IgD-negative memory B cell (primary cell): Measurements from ENCODE around the gene TEAD1. TPM values are rescaled to one million over a fixed set of nuclear protein-coding genes. Genes with fewer than 3 reads are reported as not detected.

ENCODE experiments used
- H3K27ac Mint-ChIP-seq, 3 donors: one replicate each; pipeline ENCODE4 v1.8.0; 2020 to 2022; ENCODE audit warnings: mild to moderate bottlenecking in 3 of 3, mixed read lengths in 3 of 3, moderate library complexity in 1 of 3
- H3K27me3 Mint-ChIP-seq: one replicate; pipeline ENCODE4 v1.8.0; 2021; ENCODE audit warnings: mixed read lengths
- H3K36me3 Mint-ChIP-seq: one replicate; pipeline ENCODE4 v1.8.0; 2020; ENCODE audit warnings: mild to moderate bottlenecking, mixed read lengths
- H3K4me1 Mint-ChIP-seq, 3 donors: one replicate each; pipeline ENCODE4 v1.8.0; 2020 to 2022; ENCODE audit warnings: mixed read lengths in 3 of 3, mild to moderate bottlenecking in 1 of 3
- H3K4me3 Mint-ChIP-seq, 4 donors: one replicate each; pipeline ENCODE4 v1.8.0; 2020 to 2022; ENCODE audit warnings: mild to moderate bottlenecking in 4 of 4, mixed read lengths in 4 of 4, moderate library complexity in 3 of 4
- H3K9me3 Mint-ChIP-seq, 3 donors: one replicate each; pipeline ENCODE4 v1.8.0; 2020 to 2021; ENCODE audit warnings: mixed read lengths in 3 of 3, mild to moderate bottlenecking in 1 of 3
- polyA plus RNA-seq: library from polyadenylated mRNA; unstranded; fragments of 300-500 nt; fragmentation: Illumina TruSeq; gene quantifications from one replicate; pipeline ENCODE4 v1.2.3, GENCODE V29; 2021

Gene TEAD1
- polyA plus RNA-seq, 1 donor from 2014 or later, result not detected

GRCh38 chr11:12902791-12903486 lies 228.7 kb downstream of the TEAD1 start:
- Mint-ChIP-seq H3K9me3 (peaks cover 0 to 1% (median 0%) of the 10 kb centered on the region in 3 donors), H3K27ac (no peak overlapping the region)

GRCh38 chr11:12905435-12905834 lies 231.2 kb downstream of the TEAD1 start:
- Mint-ChIP-seq H3K27ac (no peak overlapping the region), H3K9me3 (peaks cover 0 to 3% (median 0%) of the 10 kb centered on the region in 3 donors), H3K36me3 (peaks cover 3% of the 10 kb centered on the region), H3K4me3 (no peak overlapping the region), H3K27me3 (peaks cover 1% of the 10 kb centered on the region), H3K4me1 (peaks cover 0 to 2% (median 0%) of the 10 kb centered on the region in 3 donors)

More at GRCh38 chr11:12902791-12903486, 228.7 kb downstream of the TEAD1 start:
- H3K4me3 Mint-ChIP-seq, result no peak overlapping the region
- H3K36me3 Mint-ChIP-seq, result peaks cover 3% of the 10 kb centered on the region
- peaks cover 1% of the 10 kb centered on the region for H3K27me3 Mint-ChIP-seq
- H3K4me1 Mint-ChIP-seq, result peaks cover 0 to 2% (median 0%) of the 10 kb centered on the region in 3 donors

- H3K27ac Mint-ChIP-seq, result no peak overlapping the region
- peaks cover 0 to 3% (median 0%) of the 10 kb centered on the region in 3 donors for H3K9me3 Mint-ChIP-seq
- no peak overlapping the region for H3K4me3 Mint-ChIP-seq
These were observed 232.3 kb downstream of the TEAD1 start for GRCh38 chr11:12906501-12906900.

GRCh38 chr11:12909879-12910278 lies 235.7 kb downstream of the TEAD1 start:
- H3K27me3 Mint-ChIP-seq, result peaks cover 1% of the 10 kb centered on the region
- H3K4me1 Mint-ChIP-seq, result no peaks in the 10 kb centered on the region
- H3K36me3 Mint-ChIP-seq, result peaks cover 3% of the 10 kb centered on the region
- H3K27ac Mint-ChIP-seq, result no peak overlapping the region
- H3K9me3 Mint-ChIP-seq, result peaks cover 0 to 2% (median 0%) of the 10 kb centered on the region in 3 donors
- H3K4me3 Mint-ChIP-seq, result no peak overlapping the region

More at GRCh38 chr11:12906501-12906900, 232.3 kb downstream of the TEAD1 start:
- no peaks in the 10 kb centered on the region for H3K4me1 Mint-ChIP-seq
- H3K27me3 Mint-ChIP-seq, result peaks cover 1% of the 10 kb centered on the region
- H3K36me3 Mint-ChIP-seq, result peaks cover 3% of the 10 kb centered on the region

GRCh38 chr11:12914400-12914912 lies 240.2 kb downstream of the TEAD1 start:
- peaks cover 0 to 1% (median 0%) of the 10 kb centered on the region in 3 donors for H3K9me3 Mint-ChIP-seq
- H3K4me1 Mint-ChIP-seq, result no peaks in the 10 kb centered on the region
- H3K27me3 Mint-ChIP-seq, result peaks cover 2% of the 10 kb centered on the region
- H3K4me3 Mint-ChIP-seq, result no peak overlapping the region
- H3K36me3 Mint-ChIP-seq, result no peaks in the 10 kb centered on the region
- no peak overlapping the region for H3K27ac Mint-ChIP-seq

- Mint-ChIP-seq H3K27ac (no peak overlapping the region), H3K36me3 (no peaks in the 10 kb centered on the region), H3K27me3 (peaks cover 2% of the 10 kb centered on the region), H3K4me3 (no peak overlapping the region), H3K4me1 (no peaks in the 10 kb centered on the region), H3K9me3 (peaks cover 0 to 1% (median 0%) of the 10 kb centered on the region in 3 donors)
These were observed 240.9 kb downstream of the TEAD1 start for GRCh38 chr11:12915093-12915492.

GRCh38 chr11:12917822-12918221 lies 243.6 kb downstream of the TEAD1 start:
- no peaks in the 10 kb centered on the region for H3K4me1 Mint-ChIP-seq
- H3K9me3 Mint-ChIP-seq, result peaks cover 0 to 1% (median 0%) of the 10 kb centered on the region in 3 donors
- H3K27me3 Mint-ChIP-seq, result peaks cover 2% of the 10 kb centered on the region
- no peaks in the 10 kb centered on the region for H3K36me3 Mint-ChIP-seq
- H3K27ac Mint-ChIP-seq, result no peak overlapping the region
- H3K4me3 Mint-ChIP-seq, result no peak overlapping the region

- H3K27me3 Mint-ChIP-seq, result peaks cover 2% of the 10 kb centered on the region
- H3K4me3 Mint-ChIP-seq, result no peak overlapping the region
- no peaks in the 10 kb centered on the region for H3K4me1 Mint-ChIP-seq
- no peaks in the 10 kb centered on the region for H3K36me3 Mint-ChIP-seq
- H3K27ac Mint-ChIP-seq, result no peak overlapping the region
- peaks cover 0 to 1% (median 0%) of the 10 kb centered on the region in 3 donors for H3K9me3 Mint-ChIP-seq
These were observed 244.4 kb downstream of the TEAD1 start for GRCh38 chr11:12918667-12919066.

GRCh38 chr11:12922418-12922817 lies 248.2 kb downstream of the TEAD1 start:
- no peaks in the 10 kb centered on the region for H3K9me3 Mint-ChIP-seq
- no peak overlapping the region for H3K4me3 Mint-ChIP-seq
- H3K4me1 Mint-ChIP-seq, result no peaks in the 10 kb centered on the region
- no peak overlapping the region for H3K27ac Mint-ChIP-seq
- H3K36me3 Mint-ChIP-seq, result no peaks in the 10 kb centered on the region
- no peaks in the 10 kb centered on the region for H3K27me3 Mint-ChIP-seq

GRCh38 chr11:12922980-12923507 lies 248.8 kb downstream of the TEAD1 start:
- no peaks in the 10 kb centered on the region for H3K27me3 Mint-ChIP-seq
- no peak overlapping the region for H3K4me3 Mint-ChIP-seq
- H3K4me1 Mint-ChIP-seq, result no peaks in the 10 kb centered on the region
- no peaks in the 10 kb centered on the region for H3K9me3 Mint-ChIP-seq
- H3K36me3 Mint-ChIP-seq, result no peaks in the 10 kb centered on the region
- no peak overlapping the region for H3K27ac Mint-ChIP-seq

GRCh38 chr11:12924650-12925049 lies 250.4 kb downstream of the TEAD1 start:
- Mint-ChIP-seq H3K4me1 (no peaks in the 10 kb centered on the region), H3K36me3 (no peaks in the 10 kb centered on the region), H3K27ac (no peak overlapping the region), H3K27me3 (peaks cover 2% of the 10 kb centered on the region), H3K9me3 (no peaks in the 10 kb centered on the region), H3K4me3 (no peak overlapping the region)

GRCh38 chr11:12925520-12925919 lies 251.3 kb downstream of the TEAD1 start:
- Mint-ChIP-seq H3K36me3 (no peaks in the 10 kb centered on the region), H3K27me3 (peaks cover 2% of the 10 kb centered on the region), H3K4me1 (no peaks in the 10 kb centered on the region), H3K27ac (no peak overlapping the region), H3K4me3 (no peak overlapping the region), H3K9me3 (no peaks in the 10 kb centered on the region)

- no peak overlapping the region for H3K4me3 Mint-ChIP-seq
- no peak overlapping the region for H3K27ac Mint-ChIP-seq
- no peaks in the 10 kb centered on the region for H3K36me3 Mint-ChIP-seq
- H3K27me3 Mint-ChIP-seq, result peaks cover 2% of the 10 kb centered on the region
- H3K9me3 Mint-ChIP-seq, result no peaks in the 10 kb centered on the region
- no peaks in the 10 kb centered on the region for H3K4me1 Mint-ChIP-seq
These were observed 253.0 kb downstream of the TEAD1 start for GRCh38 chr11:12927221-12927620.

- H3K4me1 Mint-ChIP-seq, result no peaks in the 10 kb centered on the region
- H3K27ac Mint-ChIP-seq, result no peak overlapping the region
- H3K4me3 Mint-ChIP-seq, result no peak overlapping the region
- no peaks in the 10 kb centered on the region for H3K36me3 Mint-ChIP-seq
- no peaks in the 10 kb centered on the region for H3K9me3 Mint-ChIP-seq
- H3K27me3 Mint-ChIP-seq, result peaks cover 2% of the 10 kb centered on the region
These were observed 253.7 kb downstream of the TEAD1 start for GRCh38 chr11:12927886-12928285.

GRCh38 chr11:12930850-12931249 lies 256.6 kb downstream of the TEAD1 start:
- H3K27ac Mint-ChIP-seq, result no peak overlapping the region

GRCh38 chr11:12932485-12932884 lies 258.3 kb downstream of the TEAD1 start:
- Mint-ChIP-seq H3K4me1 (no peaks in the 10 kb centered on the region), H3K9me3 (peaks cover 0 to 2% (median 2%) of the 10 kb centered on the region in 3 donors), H3K4me3 (no peak overlapping the region), H3K36me3 (peaks cover 3% of the 10 kb centered on the region), H3K27ac (no peak overlapping the region), H3K27me3 (peaks cover 2% of the 10 kb centered on the region)

More at GRCh38 chr11:12930850-12931249, 256.6 kb downstream of the TEAD1 start:
- Mint-ChIP-seq H3K9me3 (peaks cover 0 to 2% (median 2%) of the 10 kb centered on the region in 3 donors), H3K27me3 (peaks cover 2% of the 10 kb centered on the region), H3K4me3 (no peak overlapping the region), H3K4me1 (no peaks in the 10 kb centered on the region), H3K36me3 (peaks cover 1% of the 10 kb centered on the region)
